H9 (cell line): ENCODE results near the gene GPR156. TPM values are rescaled to one million over a fixed set of nuclear protein-coding genes. Genes with fewer than 3 reads are reported as not detected.

Experiments used
- DNase-seq: peaks from one replicate; pipeline ENCODE4 v3.0.0-alpha.2; 2017
- H2AFZ ChIP-seq: one replicate; pipeline ENCODE4 v1.6.1; 2013; ENCODE audit warnings: mild to moderate bottlenecking, low read length, control low read depth, moderate library complexity
- H2AK5ac ChIP-seq: 2 replicates; pipeline ENCODE4 v1.6.1; 2013; ENCODE audit warnings: low read length, control low read depth, mixed read lengths; ENCODE audit not compliant: insufficient read length
- H2BK120ac ChIP-seq: one replicate; pipeline ENCODE4 v1.6.1; 2013; ENCODE audit warnings: low read depth, mild to moderate bottlenecking, low read length, control low read depth, inconsistent platforms; ENCODE audit not compliant: poor library complexity, severe bottlenecking
- H2BK12ac ChIP-seq: 2 replicates; pipeline ENCODE4 v1.6.1; 2013; ENCODE audit warnings: low read length, control low read depth, mixed read lengths, low read depth; ENCODE audit not compliant: insufficient read length
- H2BK15ac ChIP-seq: 2 replicates; pipeline ENCODE4 v1.6.1; 2013; ENCODE audit warnings: low read depth, low read length, control low read depth
- H2BK20ac ChIP-seq: one replicate; pipeline ENCODE4 v1.6.1; 2013; ENCODE audit warnings: low read depth, mild to moderate bottlenecking, low read length, control low read depth, inconsistent platforms; ENCODE audit not compliant: poor library complexity, severe bottlenecking
- H2BK5ac ChIP-seq: 2 replicates; pipeline ENCODE4 v1.6.1; 2013; ENCODE audit warnings: low read length, control low read depth, mixed read lengths; ENCODE audit not compliant: insufficient read length
- H3K14ac ChIP-seq: 2 replicates; pipeline ENCODE4 v1.6.1; 2013; ENCODE audit warnings: low read length, control low read depth; ENCODE audit not compliant: insufficient read depth
- H3K18ac ChIP-seq: 2 replicates; pipeline ENCODE4 v1.6.1; 2013; ENCODE audit warnings: low read depth, mild to moderate bottlenecking, mixed read lengths, low read length, control low read depth; ENCODE audit not compliant: insufficient read length
- H3K23ac ChIP-seq: 2 replicates; pipeline ENCODE4 v1.6.1; 2013; ENCODE audit warnings: low read length, control low read depth, mixed read lengths, low read depth; ENCODE audit not compliant: insufficient read length
- H3K23me2 ChIP-seq: 2 replicates; pipeline ENCODE4 v1.6.1; 2013; ENCODE audit warnings: low read depth, mild to moderate bottlenecking, mixed read lengths, low read length, control low read depth; ENCODE audit not compliant: insufficient read length, poor library complexity, severe bottlenecking
- H3K27ac ChIP-seq: 2 replicates; pipeline ENCODE4 v1.5.1; 2013; ENCODE audit warnings: low read length, control low read depth, mixed read lengths, low read depth; ENCODE audit not compliant: insufficient read length
- H3K27me3 ChIP-seq: 2 replicates; pipeline ENCODE4 v1.6.1; 2013; ENCODE audit warnings: low read length, control low read depth, inconsistent platforms; ENCODE audit not compliant: insufficient read depth
- H3K4ac ChIP-seq: 2 replicates; pipeline ENCODE4 v1.6.1; 2013; ENCODE audit warnings: low read depth, mild to moderate bottlenecking, control low read depth, inconsistent platforms, low read length, moderate library complexity
- H3K4me1 ChIP-seq: 2 replicates; pipeline ENCODE4 v1.6.1; 2013; ENCODE audit warnings: low read length, control low read depth, inconsistent platforms; ENCODE audit not compliant: insufficient read depth
- H3K4me2 ChIP-seq: 2 replicates; pipeline ENCODE4 v1.6.1; 2013; ENCODE audit warnings: low read length, control low read depth, mixed read lengths; ENCODE audit not compliant: insufficient read length, insufficient read depth
- H3K56ac ChIP-seq: 2 replicates; pipeline ENCODE4 v1.6.1; 2013; ENCODE audit warnings: low read depth, mild to moderate bottlenecking, mixed read lengths, low read length, control low read depth; ENCODE audit not compliant: insufficient read length
- H3K79me1 ChIP-seq: 2 replicates; pipeline ENCODE4 v1.6.1; 2013; ENCODE audit warnings: low read depth, mild to moderate bottlenecking, moderate library complexity, low read length, control low read depth, inconsistent platforms; ENCODE audit not compliant: insufficient read depth, poor library complexity, severe bottlenecking
- H3K79me2 ChIP-seq: 2 replicates; pipeline ENCODE4 v1.6.1; 2013; ENCODE audit warnings: low read length, control low read depth, inconsistent platforms; ENCODE audit not compliant: insufficient read depth
- H3K9ac ChIP-seq: 2 replicates; pipeline ENCODE4 v1.6.1; 2013; ENCODE audit warnings: low read length, control low read depth, mixed read lengths; ENCODE audit not compliant: insufficient read length; ENCODE audit errors: extremely low read depth
- H3K9me3 ChIP-seq: one replicate; pipeline ENCODE4 v1.6.1; 2013; ENCODE audit warnings: low read depth, low read length, inconsistent platforms; ENCODE audit not compliant: control insufficient read depth
- H3T11ph ChIP-seq: one replicate; pipeline ENCODE4 v1.6.1; 2013; ENCODE audit warnings: mild to moderate bottlenecking, low read length, control low read depth, inconsistent platforms
- H4K20me1 ChIP-seq: one replicate; pipeline ENCODE4 v1.6.1; 2013; ENCODE audit not compliant: control insufficient read depth, insufficient read length, insufficient read depth
- H4K5ac ChIP-seq: 2 replicates; pipeline ENCODE4 v1.6.1; 2013; ENCODE audit warnings: low read depth, mild to moderate bottlenecking, mixed read lengths, low read length, control low read depth; ENCODE audit not compliant: insufficient read length
- H4K8ac ChIP-seq: replicated peaks from 2 replicates; pipeline ENCODE4 v1.6.1; 2013; ENCODE audit warnings: low read length, control low read depth, mixed read lengths, low read depth; ENCODE audit not compliant: insufficient read length
- H4K91ac ChIP-seq: 2 replicates; pipeline ENCODE4 v1.6.1; 2013; ENCODE audit warnings: low read depth, mild to moderate bottlenecking, moderate library complexity, mixed read lengths, low read length, control low read depth; ENCODE audit not compliant: insufficient read length
- H3K27ac Mint-ChIP-seq, 3 experiments: 2 replicates in 2 of 3; 3 replicates in 1 of 3; pipeline ENCODE4 v1.8.0; 2020 to 2021; ENCODE audit warnings: mixed read lengths in 3 of 3, mild to moderate bottlenecking in 1 of 3, moderate library complexity in 1 of 3
- H3K27me3 Mint-ChIP-seq: 2 replicates; pipeline ENCODE4 v1.8.0; 2021; ENCODE audit warnings: low read depth, mild to moderate bottlenecking, moderate library complexity, mixed read lengths
- H3K36me3 Mint-ChIP-seq, 3 experiments: 2 replicates in 2 of 3; 3 replicates in 1 of 3; pipeline ENCODE4 v1.8.0; 2020 to 2021; ENCODE audit warnings: low read depth in 3 of 3, mixed read lengths in 3 of 3; ENCODE audit not compliant: insufficient read depth in 1 of 3
- H3K4me1 Mint-ChIP-seq, 2 experiments: 2 replicates each; pipeline ENCODE4 v1.8.0; 2020; ENCODE audit warnings: mixed read lengths in 2 of 2
- H3K4me3 Mint-ChIP-seq, 2 experiments: 2 replicates in 1 of 2; 3 replicates in 1 of 2; pipeline ENCODE4 v1.8.0; 2020 to 2021; ENCODE audit warnings: mild to moderate bottlenecking in 2 of 2, mixed read lengths in 2 of 2, moderate library complexity in 1 of 2
- H3K9me3 Mint-ChIP-seq, 2 experiments: 2 replicates in 1 of 2; 3 replicates in 1 of 2; pipeline ENCODE4 v1.8.0; 2020; ENCODE audit warnings: mild to moderate bottlenecking in 2 of 2, mixed read lengths in 2 of 2, moderate library complexity in 1 of 2
- WGBS: extraction: QIAGEN DNeasy Blood & Tissue Kit; methylation state at CpG from one replicate; pipeline ENCODE4 v1.1.7; 2013; ENCODE audit warnings: missing lambda C conversion rate, low lambda C conversion rate, mixed read lengths; ENCODE audit not compliant: insufficient read length; ENCODE audit errors: extremely low coverage; 5-methylcytosine and 5-hydroxymethylcytosine counted together
- total RNA-seq: library from RNA; stranded (reverse); gene quantifications from 2 replicates; pipeline ENCODE4 v1.2.1, GENCODE V29; 2021
- TF ChIP-seq, protein P1 (sequence below): fragments of 200-600 bp; sonication (generic); conservative IDR thresholded peaks from 3 replicates; pipeline ENCODE4 v1.8.0; 2021; ENCODE audit warnings: antibody characterized with exemption, mild to moderate bottlenecking

Gene GPR156
- total RNA-seq, 1 experiment from 2014 or later: 1.8 TPM

DNA sequence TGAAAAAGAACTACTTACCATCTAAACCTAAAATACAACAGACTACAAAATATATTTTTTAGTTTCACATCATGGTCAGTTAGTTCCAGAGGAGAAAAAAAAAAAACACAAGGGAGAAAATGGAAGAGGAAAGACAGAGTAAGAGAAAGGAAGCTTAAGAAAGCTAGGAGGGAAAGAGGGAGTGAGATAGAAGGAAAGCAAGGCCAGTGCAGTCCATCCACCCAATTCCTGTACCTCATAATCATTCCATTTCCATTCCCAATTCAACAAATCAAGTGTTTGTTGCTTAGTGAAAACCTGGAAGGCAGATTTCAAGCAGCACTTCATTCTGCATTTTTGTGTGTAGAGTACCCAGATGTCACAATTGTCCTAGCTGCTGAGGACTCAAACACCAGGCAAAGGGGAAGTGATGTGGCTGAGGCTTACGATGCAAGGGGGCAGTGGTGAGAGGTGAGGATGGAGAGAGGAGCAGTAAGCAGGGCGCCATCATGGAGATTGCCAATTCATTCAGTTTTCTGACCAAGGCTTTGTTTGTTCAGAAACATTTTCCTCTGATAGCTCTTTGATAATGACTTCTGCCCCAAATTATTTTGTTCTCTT is 107.2 kb downstream of the GPR156 start:
- 0 out of 7 replicates have a peak overlapping the region, but pooled peaks of 1 of the 3 experiments have one; percentile 8 for H3K27ac Mint-ChIP-seq
- Histone ChIP-seq H3K23ac (no peak overlapping the region), H3K18ac (no peak overlapping the region), H3K4me1 (no peaks in the 10 kb centered on the region; the same call in 1 of the 2 replicates), H3K14ac (no peak overlapping the region), H3K79me2 (no peaks in the 10 kb centered on the region), H4K8ac (no peak overlapping the region), H2AK5ac (no peak overlapping the region), H3K23me2 (no peaks in the 10 kb centered on the region), H3K79me1 (no peaks in the 10 kb centered on the region), H4K91ac (no peak overlapping the region), H3K9ac (no peak overlapping the region), H2BK12ac (no peak overlapping the region), H3K27ac (no peak overlapping the region), H2BK120ac (no peak overlapping the region), H2BK20ac (no peak overlapping the region), H3K56ac (no peak overlapping the region), H3T11ph (no peak overlapping the region), H2AFZ (no peak overlapping the region), H3K4me2 (no peak overlapping the region), H2BK5ac (no peak overlapping the region), H3K27me3 (no peaks in the 10 kb centered on the region), H4K5ac (no peak overlapping the region), H2BK15ac (no peak overlapping the region), H3K4ac (no peak overlapping the region), H4K20me1 (no peaks in the 10 kb centered on the region), H3K9me3 (no peaks in the 10 kb centered on the region)
- peak; percentile 58 for DNase-seq
- no CpG with 5 or more reads among the region's 2 CpGs for WGBS
- no peaks in the 10 kb centered on the region for H3K9me3 Mint-ChIP-seq
- peaks cover 14 to 17% of the 10 kb centered on the region in 2 experiments for H3K4me1 Mint-ChIP-seq
- TF ChIP-seq, protein P1, sequence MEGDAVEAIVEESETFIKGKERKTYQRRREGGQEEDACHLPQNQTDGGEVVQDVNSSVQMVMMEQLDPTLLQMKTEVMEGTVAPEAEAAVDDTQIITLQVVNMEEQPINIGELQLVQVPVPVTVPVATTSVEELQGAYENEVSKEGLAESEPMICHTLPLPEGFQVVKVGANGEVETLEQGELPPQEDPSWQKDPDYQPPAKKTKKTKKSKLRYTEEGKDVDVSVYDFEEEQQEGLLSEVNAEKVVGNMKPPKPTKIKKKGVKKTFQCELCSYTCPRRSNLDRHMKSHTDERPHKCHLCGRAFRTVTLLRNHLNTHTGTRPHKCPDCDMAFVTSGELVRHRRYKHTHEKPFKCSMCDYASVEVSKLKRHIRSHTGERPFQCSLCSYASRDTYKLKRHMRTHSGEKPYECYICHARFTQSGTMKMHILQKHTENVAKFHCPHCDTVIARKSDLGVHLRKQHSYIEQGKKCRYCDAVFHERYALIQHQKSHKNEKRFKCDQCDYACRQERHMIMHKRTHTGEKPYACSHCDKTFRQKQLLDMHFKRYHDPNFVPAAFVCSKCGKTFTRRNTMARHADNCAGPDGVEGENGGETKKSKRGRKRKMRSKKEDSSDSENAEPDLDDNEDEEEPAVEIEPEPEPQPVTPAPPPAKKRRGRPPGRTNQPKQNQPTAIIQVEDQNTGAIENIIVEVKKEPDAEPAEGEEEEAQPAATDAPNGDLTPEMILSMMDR: peak; percentile 32; the same call in 1 of the 3 replicates
- no peaks in the 10 kb centered on the region for H3K27me3 Mint-ChIP-seq
- no peaks in the 10 kb centered on the region for H3K36me3 Mint-ChIP-seq
- no peak overlapping the region for H3K4me3 Mint-ChIP-seq
